GM19043 (cell line): ENCODE measurements around the gene GPR107.
"Not testable (repeated sequence)": the region's sequence is repeated elsewhere in the genome, so short reads cannot be mapped to it uniquely, and the experiment has no call there.

Experiments used
- ATAC-seq: cut with Tn5 transposase; IDR thresholded peaks from one replicate; pipeline ENCODE4 v1.9.1; 2021; ENCODE audit warnings: low read depth; ENCODE audit not compliant: unreplicated experiment

GPR107 gene

DNA sequence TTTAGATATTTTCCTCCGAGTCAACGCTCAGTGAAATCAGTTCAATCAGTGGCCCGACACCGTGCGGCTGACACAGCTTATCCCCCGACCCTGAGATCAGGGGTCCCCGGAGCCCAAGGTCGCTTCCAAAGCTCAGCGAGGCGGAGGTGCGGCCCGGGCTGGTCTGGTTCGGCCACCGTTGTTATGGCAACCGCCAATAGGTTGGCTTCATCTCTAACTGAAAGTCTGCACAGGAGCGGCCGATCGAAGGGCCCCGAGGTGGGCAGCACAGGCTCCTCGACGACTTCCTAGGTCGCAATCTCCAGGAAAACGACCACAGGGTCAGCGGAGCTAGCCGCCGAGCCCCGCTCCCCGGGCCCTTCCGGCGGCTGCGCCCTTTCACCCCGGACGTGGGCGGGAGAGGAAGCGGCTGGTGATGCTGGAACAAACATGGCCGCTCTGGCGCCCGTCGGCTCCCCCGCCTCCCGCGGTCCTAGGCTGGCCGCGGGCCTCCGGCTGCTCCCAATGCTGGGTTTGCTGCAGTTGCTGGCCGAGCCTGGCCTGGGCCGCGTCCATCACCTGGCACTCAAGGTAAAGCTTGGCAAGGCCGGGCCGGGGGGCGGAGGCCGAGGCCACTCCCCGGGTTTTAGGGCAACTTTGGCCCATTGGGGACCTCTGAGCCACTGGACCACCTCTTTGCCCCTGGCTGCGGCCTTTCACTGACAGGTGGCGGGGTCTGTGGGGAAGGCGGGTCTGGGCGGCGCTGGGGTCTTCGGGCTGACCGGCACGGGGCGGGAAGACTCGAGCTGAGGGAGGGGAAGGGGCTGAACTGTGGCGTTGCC lies at the start of gene GPR107:
Gene GPR107 (plus strand): TSS at position 403 of the 821 bp plus-strand sequence. CDS start 27 bp downstream, at position 430.
- ATAC-seq: peak; percentile 69

- ATAC-seq: no peak
Observed at GRCh38 chr9:130003943-130004552, 49.7 kb upstream of the GPR107 start.

- not testable (repeated sequence) for ATAC-seq
Observed at GRCh38 chr9:130006952-130007351, 46.8 kb upstream of the GPR107 start.

GRCh38 chr9:130008538-130008937 lies 45.2 kb upstream of the GPR107 start:
- no peak for ATAC-seq

GRCh38 chr9:130009546-130009945 lies 44.2 kb upstream of the GPR107 start:
- not testable (repeated sequence) for ATAC-seq

DNA sequence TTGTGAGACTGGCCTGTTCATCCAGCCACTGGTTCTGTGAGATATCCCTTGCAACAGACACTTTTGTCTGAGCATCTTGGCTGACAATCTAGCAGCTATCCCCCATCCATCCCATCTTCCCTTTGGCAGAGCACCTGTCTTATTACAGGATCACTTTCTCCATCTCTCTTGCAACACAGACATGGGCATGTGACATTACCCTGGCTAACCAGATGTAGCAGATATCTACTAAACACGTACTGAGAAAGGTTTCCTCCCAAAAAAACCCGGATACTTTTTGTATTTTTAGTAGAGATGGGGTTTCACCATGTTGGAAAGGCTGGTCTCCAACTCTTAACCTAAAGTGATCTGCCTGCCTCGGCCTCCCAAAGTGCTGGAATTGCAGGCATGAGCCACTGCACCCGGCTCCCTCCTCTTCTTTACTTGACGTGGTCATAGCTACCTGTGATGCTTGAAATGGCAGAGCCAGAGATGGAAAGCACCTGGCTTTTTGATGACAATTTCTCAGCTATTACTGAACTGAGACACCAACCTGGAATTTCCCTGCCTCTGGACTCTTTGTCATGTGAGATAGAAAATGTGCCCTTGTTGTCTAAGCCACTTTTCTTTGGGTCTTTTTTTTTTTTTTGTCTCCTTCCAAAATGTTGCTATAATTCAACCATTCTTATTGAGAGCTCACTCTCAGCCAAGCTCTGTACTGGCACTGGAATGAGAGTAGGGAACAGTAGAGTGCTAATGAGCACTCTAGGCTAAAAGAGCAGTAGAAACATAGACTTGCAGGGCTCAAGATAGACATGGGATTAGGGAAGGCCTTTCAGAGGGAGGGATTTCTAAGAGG lies 43.3 kb upstream of the GPR107 start:
- ATAC-seq: no peak

- ATAC-seq: no peak
Observed at GRCh38 chr9:130013326-130013725, 40.4 kb upstream of the GPR107 start.

DNA sequence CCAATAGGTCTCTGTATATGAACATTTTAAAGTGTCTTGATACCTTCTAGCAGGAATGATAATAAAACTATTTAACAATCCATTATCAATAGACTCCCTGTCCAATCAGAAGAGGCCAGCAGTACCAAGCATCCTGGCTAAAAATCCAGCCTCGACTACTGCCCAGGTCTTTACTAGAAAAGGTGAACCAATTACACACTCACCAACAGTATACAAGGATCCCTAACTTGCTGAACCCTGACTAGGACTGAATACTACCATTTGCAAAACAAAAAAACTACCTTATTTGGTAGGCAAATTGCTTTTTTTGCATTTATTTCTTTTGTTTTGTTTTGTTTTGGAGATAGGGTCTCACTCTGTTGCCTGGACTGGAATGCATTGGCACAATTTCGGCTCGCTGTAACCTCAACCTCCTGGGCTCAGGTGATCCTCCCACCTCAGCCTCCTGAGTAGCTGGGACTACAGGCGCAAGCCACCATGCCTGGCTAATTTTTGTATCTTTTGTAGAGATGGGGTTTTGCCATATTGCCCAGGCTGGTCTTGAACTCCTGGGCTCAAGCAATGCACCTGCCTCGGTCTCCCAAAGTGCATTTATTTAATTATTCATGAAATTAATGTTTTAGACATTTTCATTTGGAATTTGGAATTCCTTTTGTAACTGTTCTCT lies 38.2 kb upstream of the GPR107 start:
- no peak for ATAC-seq

DNA sequence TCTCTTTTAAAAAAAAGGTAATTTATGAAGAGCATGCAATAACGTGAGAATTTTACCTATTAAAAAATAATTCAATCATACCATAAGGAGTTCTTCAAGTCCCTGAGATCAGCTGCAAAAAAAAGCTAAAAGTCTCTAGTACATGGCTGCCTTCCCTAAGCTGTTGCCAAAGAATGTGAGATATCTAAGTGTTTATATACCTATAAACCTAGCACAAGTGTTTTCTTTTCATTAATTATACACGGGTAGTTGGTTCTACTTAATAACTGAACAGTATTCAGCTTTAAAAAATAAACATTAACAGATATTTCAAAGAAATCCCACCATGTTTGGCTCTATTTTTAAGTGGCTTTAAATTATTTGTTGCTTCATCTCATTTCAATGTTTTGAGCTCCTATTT lies 36.6 kb upstream of the GPR107 start:
- no peak for ATAC-seq

- not testable (repeated sequence) for ATAC-seq
Observed at GRCh38 chr9:130017510-130017909, 36.2 kb upstream of the GPR107 start.

- no peak for ATAC-seq
Observed at GRCh38 chr9:130018265-130018664, 35.4 kb upstream of the GPR107 start.

- no peak for ATAC-seq
Observed at GRCh38 chr9:130020618-130021017, 33.1 kb upstream of the GPR107 start.

DNA sequence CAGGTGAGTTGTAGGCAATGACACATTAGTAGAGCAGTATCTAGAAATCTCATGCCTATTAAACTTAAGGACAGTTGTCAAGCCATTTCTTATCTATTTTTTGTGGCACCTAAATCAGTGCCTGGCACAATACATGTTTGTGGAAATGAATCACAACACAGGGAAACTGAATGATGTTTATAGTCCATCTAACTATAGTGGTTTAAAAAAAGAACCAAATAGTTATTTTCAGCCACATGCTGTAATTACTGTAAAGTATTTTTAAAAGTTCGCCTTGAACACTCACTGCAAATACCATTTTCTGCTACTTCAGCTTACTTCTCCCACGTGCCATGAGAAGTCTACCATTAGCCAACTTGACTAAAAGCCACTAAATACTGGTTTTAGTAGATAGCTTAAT lies 32.6 kb upstream of the GPR107 start:
- ATAC-seq: no peak

DNA sequence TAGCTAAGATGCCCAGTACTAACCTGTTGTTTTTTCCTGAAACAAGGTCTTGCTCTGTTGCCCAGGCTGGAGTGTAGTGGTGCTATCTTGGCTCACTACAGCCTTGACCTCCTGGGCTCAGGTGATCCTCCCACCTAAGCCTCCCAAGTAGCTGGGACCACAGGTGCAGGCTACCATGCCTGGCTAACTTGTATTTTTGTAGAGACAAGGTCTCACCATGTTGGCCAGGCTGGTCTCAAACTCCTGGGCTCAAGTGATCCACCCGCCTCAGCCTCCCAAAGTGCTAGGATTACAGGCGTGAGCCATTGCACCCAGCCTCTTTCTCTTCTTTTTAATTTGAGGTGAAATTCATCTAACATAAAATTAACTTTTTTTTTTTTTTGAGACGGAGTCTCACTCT lies 31.9 kb upstream of the GPR107 start:
- ATAC-seq: not testable (repeated sequence)

DNA sequence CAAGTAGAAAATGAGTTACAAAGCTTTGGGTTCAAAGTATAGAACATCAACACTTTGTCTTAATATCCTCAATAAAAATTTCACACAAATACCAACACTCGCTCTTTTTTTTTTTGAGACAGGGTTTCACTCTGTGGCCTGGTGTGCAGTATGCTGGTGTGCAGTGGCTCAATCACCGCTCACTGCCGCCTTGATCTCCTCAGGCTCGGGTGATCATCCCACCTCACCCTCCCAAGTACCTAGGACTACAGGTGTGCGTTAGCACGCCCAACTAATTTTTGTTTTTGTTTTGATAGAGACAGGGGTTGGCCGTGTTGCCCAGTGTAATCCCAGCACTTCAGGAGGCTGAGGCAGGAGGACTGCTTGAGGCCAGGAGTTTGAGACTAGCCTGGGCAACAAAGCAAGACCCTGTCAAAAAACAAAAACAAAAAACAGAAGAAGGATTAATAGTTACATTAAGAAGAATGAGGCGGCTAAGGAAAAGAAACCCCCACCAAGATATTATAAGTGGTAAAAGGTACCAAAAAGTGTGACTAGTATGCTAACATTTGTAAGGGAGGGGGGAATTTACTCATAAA lies 31.1 kb upstream of the GPR107 start:
- no peak for ATAC-seq

DNA sequence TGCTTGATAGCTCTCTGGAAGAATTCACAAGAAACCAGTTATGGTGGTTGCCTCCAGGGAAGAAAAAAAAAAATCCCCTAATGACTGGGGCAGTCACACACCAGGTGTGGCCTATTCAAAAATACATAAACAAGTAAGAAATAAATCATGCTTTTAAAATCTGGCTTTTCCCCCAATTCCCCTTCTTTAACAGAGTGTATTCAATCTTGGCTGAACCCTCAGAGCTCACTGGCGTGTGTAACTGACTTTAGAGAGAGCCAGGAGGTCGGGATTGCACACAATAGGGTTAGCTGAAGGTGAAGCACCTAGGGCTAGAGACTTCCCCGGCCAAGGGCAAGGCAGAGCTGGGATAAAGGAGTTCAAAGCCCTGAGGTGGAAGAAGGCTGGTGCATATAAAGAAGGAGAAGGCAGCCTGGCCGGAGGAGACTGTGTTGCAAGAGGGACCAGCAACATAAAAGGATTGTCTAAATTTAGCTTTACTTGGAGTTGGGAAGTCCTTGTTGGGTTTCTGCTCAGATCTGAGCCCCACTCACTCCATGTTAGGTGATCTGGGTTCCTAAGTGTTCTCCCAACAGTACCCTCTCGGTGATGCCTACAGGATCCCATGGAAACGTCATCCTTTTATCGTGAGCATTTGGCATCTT lies 30.4 kb upstream of the GPR107 start:
- ATAC-seq: peak; percentile 59

- ATAC-seq: no peak
Observed at GRCh38 chr9:130023994-130024596, 29.6 kb upstream of the GPR107 start.

- no peak for ATAC-seq
Observed at GRCh38 chr9:130024597-130024994, 29.1 kb upstream of the GPR107 start.

- ATAC-seq: no peak
Observed at GRCh38 chr9:130026583-130027340, 26.9 kb upstream of the GPR107 start.
